Measurements from ENCODE around the gene TLCD3B. TPM values are rescaled to one million over a fixed set of nuclear protein-coding genes. Genes with fewer than 3 reads are reported as not detected.

The TLCD3B gene
- total and polyA plus RNA-seq, 8 donors = 0.18 to 0.92 TPM; not detected in 6

DNA sequence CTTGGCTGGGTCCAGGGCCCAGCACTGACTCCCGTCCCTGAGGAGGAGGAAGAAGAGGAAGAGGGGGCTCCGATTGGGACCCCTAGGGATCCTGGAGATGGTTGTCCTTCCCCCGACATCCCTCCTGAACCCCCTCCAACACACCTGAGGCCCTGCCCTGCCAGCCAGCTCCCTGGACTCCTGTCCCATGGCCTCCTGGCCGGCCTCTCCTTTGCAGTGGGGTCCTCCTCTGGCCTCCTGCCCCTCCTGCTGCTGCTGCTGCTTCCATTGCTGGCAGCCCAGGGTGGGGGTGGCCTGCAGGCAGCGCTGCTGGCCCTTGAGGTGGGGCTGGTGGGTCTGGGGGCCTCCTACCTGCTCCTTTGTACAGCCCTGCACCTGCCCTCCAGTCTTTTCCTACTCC is 44.1 kb downstream of the TLCD3B start:
- intact Hi-C loops (cut with DNase I; ENCODE audit: low total_unique reads) = no loop called here
- whole genome bisulfite sequencing, 5 donors = 88 to 100% (median 93%) methylated on average over 2 to 5 of the region's 5 CpGs

DNA sequence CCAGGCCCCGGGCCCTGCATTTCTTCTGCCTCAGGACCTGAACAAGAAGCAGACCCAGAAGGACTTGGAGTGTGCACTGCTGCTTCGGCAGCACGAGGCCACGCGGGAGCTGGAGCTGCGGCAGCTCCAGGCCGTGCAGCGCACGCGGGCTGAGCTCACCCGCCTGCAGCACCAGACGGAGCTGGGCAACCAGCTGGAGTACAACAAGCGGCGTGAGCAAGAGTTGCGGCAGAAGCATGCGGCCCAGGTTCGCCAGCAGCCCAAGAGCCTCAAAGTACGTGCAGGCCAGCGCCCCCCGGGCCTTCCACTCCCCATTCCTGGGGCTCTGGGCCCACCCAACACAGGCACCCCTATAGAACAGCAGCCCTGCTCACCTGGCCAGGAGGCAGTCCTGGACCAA is 44.8 kb downstream of the TLCD3B start:
- TF ChIP-seq POLR2AphosphoS5 (IDR thresholded peaks at IDR 0.05) = no peak
- no peak for TF ChIP-seq EP300 (IDR thresholded peaks at IDR 0.05)
- TF ChIP-seq, protein P1, sequence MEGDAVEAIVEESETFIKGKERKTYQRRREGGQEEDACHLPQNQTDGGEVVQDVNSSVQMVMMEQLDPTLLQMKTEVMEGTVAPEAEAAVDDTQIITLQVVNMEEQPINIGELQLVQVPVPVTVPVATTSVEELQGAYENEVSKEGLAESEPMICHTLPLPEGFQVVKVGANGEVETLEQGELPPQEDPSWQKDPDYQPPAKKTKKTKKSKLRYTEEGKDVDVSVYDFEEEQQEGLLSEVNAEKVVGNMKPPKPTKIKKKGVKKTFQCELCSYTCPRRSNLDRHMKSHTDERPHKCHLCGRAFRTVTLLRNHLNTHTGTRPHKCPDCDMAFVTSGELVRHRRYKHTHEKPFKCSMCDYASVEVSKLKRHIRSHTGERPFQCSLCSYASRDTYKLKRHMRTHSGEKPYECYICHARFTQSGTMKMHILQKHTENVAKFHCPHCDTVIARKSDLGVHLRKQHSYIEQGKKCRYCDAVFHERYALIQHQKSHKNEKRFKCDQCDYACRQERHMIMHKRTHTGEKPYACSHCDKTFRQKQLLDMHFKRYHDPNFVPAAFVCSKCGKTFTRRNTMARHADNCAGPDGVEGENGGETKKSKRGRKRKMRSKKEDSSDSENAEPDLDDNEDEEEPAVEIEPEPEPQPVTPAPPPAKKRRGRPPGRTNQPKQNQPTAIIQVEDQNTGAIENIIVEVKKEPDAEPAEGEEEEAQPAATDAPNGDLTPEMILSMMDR (IDR thresholded peaks at IDR 0.05) = no peak
- no peak for TF ChIP-seq POLR2A (IDR thresholded peaks at IDR 0.05)
- no peaks in the 10 kb centered on the region for H3K27me3 ChIP-seq
- 80 to 98% (median 94%) methylated on average over 10 to 20 of the region's 20 CpGs for WGBS, 5 donors
- H3K4me1 ChIP-seq = peaks cover 0 to 6% (median 0%) of the 10 kb centered on the region in 4 donors
- intact Hi-C loops (cut with DNase I; ENCODE audit: low total_unique reads) = no loop called here
- peaks cover 88 to 100% (median 100%) of the 10 kb centered on the region in 4 donors for H3K36me3 ChIP-seq
- no peaks in the 10 kb centered on the region for H3K9me3 ChIP-seq
- DNase-seq = no peak
- no peak overlapping the region for H3K27ac ChIP-seq
- H3K4me3 ChIP-seq = no peak overlapping the region

More for the DNA sequence above, 44.1 kb downstream of the TLCD3B start:
- Histone ChIP-seq H3K9me3 (no peaks in the 10 kb centered on the region), H3K36me3 (peaks cover 87 to 100% (median 100%) of the 10 kb centered on the region in 4 donors), H3K4me1 (peaks cover 0 to 6% (median 0%) of the 10 kb centered on the region in 4 donors), H3K4me3 (no peak overlapping the region), H3K27ac (no peak overlapping the region), H3K27me3 (no peaks in the 10 kb centered on the region)
- TF ChIP-seq POLR2A (IDR thresholded peaks at IDR 0.05) (no peak), EP300 (IDR thresholded peaks at IDR 0.05) (no peak), POLR2AphosphoS5 (IDR thresholded peaks at IDR 0.05) (no peak)
- TF ChIP-seq, protein P1 (IDR thresholded peaks at IDR 0.05) = no peak
- no peak for DNase-seq

DNA sequence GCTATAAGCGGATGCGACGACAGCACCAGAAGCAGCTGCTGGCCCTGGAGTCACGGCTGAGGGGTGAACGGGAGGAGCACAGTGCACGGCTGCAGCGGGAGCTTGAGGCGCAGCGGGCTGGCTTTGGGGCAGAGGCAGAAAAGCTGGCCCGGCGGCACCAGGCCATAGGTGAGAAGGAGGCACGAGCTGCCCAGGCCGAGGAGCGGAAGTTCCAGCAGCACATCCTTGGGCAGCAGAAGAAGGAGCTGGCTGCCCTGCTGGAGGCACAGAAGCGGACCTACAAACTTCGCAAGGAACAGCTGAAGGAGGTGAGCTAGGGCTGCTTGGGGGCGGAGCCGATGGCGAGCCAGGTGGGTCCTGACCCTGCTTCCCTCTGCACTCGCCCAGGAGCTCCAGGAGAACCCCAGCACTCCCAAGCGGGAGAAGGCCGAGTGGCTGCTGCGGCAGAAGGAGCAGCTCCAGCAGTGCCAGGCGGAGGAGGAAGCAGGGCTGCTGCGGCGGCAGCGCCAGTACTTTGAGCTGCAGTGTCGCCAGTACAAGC is 45.7 kb downstream of the TLCD3B start:
- 93 to 96% (median 94%) methylated on average over 28 of the region's 28 CpGs for WGBS, 5 donors
- Histone ChIP-seq H3K4me3 (no peak overlapping the region), H3K9me3 (no peaks in the 10 kb centered on the region), H3K27ac (no peak overlapping the region), H3K36me3 (peaks cover 86 to 100% (median 100%) of the 10 kb centered on the region in 4 donors), H3K27me3 (no peaks in the 10 kb centered on the region), H3K4me1 (peaks cover 0 to 11% (median 0%) of the 10 kb centered on the region in 4 donors)
- no peak for DNase-seq
- intact Hi-C loops (cut with DNase I; ENCODE audit: low total_unique reads) = no loop called here
- TF ChIP-seq POLR2AphosphoS5 (IDR thresholded peaks at IDR 0.05) = no peak

DNA sequence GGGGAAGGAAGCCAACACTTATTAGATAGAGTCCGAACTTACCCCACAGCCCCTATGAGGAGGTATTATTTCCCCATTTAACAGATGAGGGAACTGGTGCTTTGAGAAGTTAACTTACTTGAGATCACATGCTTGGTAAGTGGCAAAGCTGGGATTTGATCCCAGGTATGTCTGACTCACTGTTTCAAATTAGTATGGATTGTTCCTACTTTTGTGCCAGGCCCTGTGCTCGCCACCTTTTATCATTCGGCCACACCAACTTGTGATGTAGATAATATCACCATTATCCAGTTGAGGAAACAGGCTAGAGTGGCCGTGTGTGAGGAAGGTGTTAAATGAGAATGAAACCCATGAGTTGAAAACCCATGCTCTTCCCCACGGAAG is 46.3 kb downstream of the TLCD3B start:
- WGBS, 5 donors = 87 to 93% (median 91%) methylated on average over 5 of the region's 5 CpGs
- H3K27ac ChIP-seq = no peak overlapping the region
- DNase-seq = no peak
- intact Hi-C loops (cut with DNase I; ENCODE audit: low total_unique reads) = no loop called here
- TF ChIP-seq POLR2A (IDR thresholded peaks at IDR 0.05) (no peak), EP300 (IDR thresholded peaks at IDR 0.05) (no peak), POLR2AphosphoS5 (IDR thresholded peaks at IDR 0.05) (no peak)
- TF ChIP-seq, protein P1 (IDR thresholded peaks at IDR 0.05) = no peak
- peaks cover 89 to 100% (median 100%) of the 10 kb centered on the region in 4 donors for H3K36me3 ChIP-seq
- H3K4me3 ChIP-seq = no peak overlapping the region
- no peaks in the 10 kb centered on the region for H3K9me3 ChIP-seq
- peaks cover 0 to 16% (median 0%) of the 10 kb centered on the region in 4 donors for H3K4me1 ChIP-seq
- no peaks in the 10 kb centered on the region for H3K27me3 ChIP-seq

DNA sequence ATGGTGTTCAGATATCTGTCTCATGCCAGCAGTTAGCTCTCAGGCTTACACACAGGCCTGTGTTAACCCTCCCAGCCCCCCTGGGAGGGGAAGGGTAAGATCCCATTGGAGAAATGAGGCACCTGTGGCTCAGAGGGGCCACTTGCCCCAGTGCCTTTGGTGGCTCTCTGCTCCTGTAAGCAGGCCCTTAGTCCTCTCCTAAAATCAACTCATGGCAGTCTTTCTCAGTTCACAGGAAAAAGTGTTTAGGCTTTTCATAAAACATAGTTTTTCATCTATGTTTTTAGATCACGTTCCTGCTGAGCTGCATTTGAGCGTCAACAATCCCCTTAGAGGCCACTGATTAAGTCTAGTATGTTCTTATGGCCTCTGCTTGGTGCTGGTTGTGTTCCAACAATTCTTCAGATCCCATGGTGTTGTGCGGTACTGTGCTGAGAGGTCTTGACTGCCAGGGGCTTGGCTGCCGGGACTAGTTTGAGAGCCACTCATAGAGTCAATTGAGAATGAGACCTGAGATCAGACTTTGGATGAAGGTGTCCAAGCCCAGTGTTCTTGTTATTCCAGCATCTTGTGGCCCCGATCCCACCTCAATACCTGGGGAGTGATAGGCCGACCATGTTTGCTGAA is 46.8 kb downstream of the TLCD3B start:
- TF ChIP-seq POLR2AphosphoS5 (IDR thresholded peaks at IDR 0.05) (no peak), POLR2A (IDR thresholded peaks at IDR 0.05) (no peak), EP300 (IDR thresholded peaks at IDR 0.05) (no peak)
- TF ChIP-seq, protein P1 (IDR thresholded peaks at IDR 0.05) = no peak
- Histone ChIP-seq H3K4me3 (no peak overlapping the region), H3K36me3 (peaks cover 91 to 100% (median 100%) of the 10 kb centered on the region in 4 donors), H3K27me3 (no peaks in the 10 kb centered on the region), H3K4me1 (peaks cover 0 to 12% (median 0%) of the 10 kb centered on the region in 4 donors), H3K9me3 (no peaks in the 10 kb centered on the region), H3K27ac (no peak overlapping the region)
- DNase-seq = no peak
- 74 to 87% (median 84%) methylated on average over 6 of the region's 6 CpGs for WGBS, 5 donors
- intact Hi-C loops (cut with DNase I; ENCODE audit: low total_unique reads) = no loop called here
